ENCODE data around the gene PRICKLE2. TPM values are rescaled to one million over a fixed set of nuclear protein-coding genes. Genes with fewer than 3 reads are reported as not detected.

Gene PRICKLE2
- not detected for total RNA-seq

GRCh38 chr3:64224826-64225610 lies at the start of gene PRICKLE2:
TSS of gene PRICKLE2 (minus strand) at chr3:64225466. CDS start at chr3:64198927, 26,539 bp downstream.
- POLR2A ChIA-PET = no interaction called here
- no peaks in the 10 kb centered on the region for H3K36me3 Mint-ChIP-seq
- no peak within 1 kb of the TSS for H3K4me3 Mint-ChIP-seq
- intact Hi-C loops (cut with micrococcal nuclease) = no loop called here
- CTCF ChIA-PET = no interaction called here
- H3K9me3 Mint-ChIP-seq = no peaks in the 10 kb centered on the region
- H3K27me3 Mint-ChIP-seq = peaks cover 4% of the 10 kb centered on the region
- H3K27ac Mint-ChIP-seq = no peak within 1 kb of the TSS
- no peaks in the 10 kb centered on the region for H3K4me1 Mint-ChIP-seq (ENCODE audit: low read depth)
- DNase-seq = no peak

- DNase-seq = no peak
- ChIA-PET POLR2A (no interaction called here), CTCF (no interaction called here)
- intact Hi-C loops (cut with micrococcal nuclease) = no loop called here
- Mint-ChIP-seq H3K27me3 (peaks cover 8% of the 10 kb centered on the region), H3K27ac (no peak overlapping the region), H3K9me3 (no peaks in the 10 kb centered on the region), H3K4me1 (ENCODE audit: low read depth) (no peaks in the 10 kb centered on the region), H3K36me3 (no peaks in the 10 kb centered on the region), H3K4me3 (no peak overlapping the region)
Measured at GRCh38 chr3:64272842-64273241, 47.6 kb upstream of the PRICKLE2 start.

GRCh38 chr3:64272271-64272670 lies 47.0 kb upstream of the PRICKLE2 start:
- H3K9me3 Mint-ChIP-seq = no peaks in the 10 kb centered on the region
- no peak for DNase-seq
- no peaks in the 10 kb centered on the region for H3K4me1 Mint-ChIP-seq (ENCODE audit: low read depth)
- H3K36me3 Mint-ChIP-seq = no peaks in the 10 kb centered on the region
- intact Hi-C loops (cut with micrococcal nuclease) = no loop called here
- H3K27ac Mint-ChIP-seq = no peak overlapping the region
- peaks cover 10% of the 10 kb centered on the region for H3K27me3 Mint-ChIP-seq
- ChIA-PET POLR2A (no interaction called here), CTCF (no interaction called here)
- no peak overlapping the region for H3K4me3 Mint-ChIP-seq

GRCh38 chr3:64271631-64272030 lies 46.4 kb upstream of the PRICKLE2 start:
- Mint-ChIP-seq H3K36me3 (no peaks in the 10 kb centered on the region), H3K4me3 (no peak overlapping the region), H3K27me3 (peaks cover 12% of the 10 kb centered on the region), H3K27ac (no peak overlapping the region), H3K9me3 (no peaks in the 10 kb centered on the region), H3K4me1 (ENCODE audit: low read depth) (no peaks in the 10 kb centered on the region)
- no peak for DNase-seq
- ChIA-PET CTCF (no interaction called here), POLR2A (no interaction called here)
- intact Hi-C loops (cut with micrococcal nuclease) = no loop called here

- Mint-ChIP-seq H3K36me3 (no peaks in the 10 kb centered on the region), H3K4me3 (no peak overlapping the region), H3K27ac (no peak overlapping the region), H3K9me3 (no peaks in the 10 kb centered on the region), H3K27me3 (peaks cover 16% of the 10 kb centered on the region), H3K4me1 (ENCODE audit: low read depth) (no peaks in the 10 kb centered on the region)
- ChIA-PET POLR2A (no interaction called here), CTCF (no interaction called here)
- DNase-seq = no peak
- intact Hi-C loops (cut with micrococcal nuclease) = no loop called here
Measured at GRCh38 chr3:64270866-64271260, 45.6 kb upstream of the PRICKLE2 start.

- intact Hi-C loops (cut with micrococcal nuclease) = no loop called here
- no peaks in the 10 kb centered on the region for H3K4me1 Mint-ChIP-seq (ENCODE audit: low read depth)
- no peak overlapping the region for H3K4me3 Mint-ChIP-seq
- no peaks in the 10 kb centered on the region for H3K36me3 Mint-ChIP-seq
- no peak overlapping the region for H3K27ac Mint-ChIP-seq
- no peak for DNase-seq
- POLR2A ChIA-PET = no interaction called here
- H3K27me3 Mint-ChIP-seq = peaks cover 16% of the 10 kb centered on the region
- H3K9me3 Mint-ChIP-seq = no peaks in the 10 kb centered on the region
- CTCF ChIA-PET = no interaction called here
Measured at GRCh38 chr3:64270142-64270865, 45.0 kb upstream of the PRICKLE2 start.

- no peaks in the 10 kb centered on the region for H3K9me3 Mint-ChIP-seq
- no peaks in the 10 kb centered on the region for H3K36me3 Mint-ChIP-seq
- no peak for DNase-seq
- no peak overlapping the region for H3K27ac Mint-ChIP-seq
- ChIA-PET CTCF (no interaction called here), POLR2A (no interaction called here)
- H3K4me3 Mint-ChIP-seq = no peak overlapping the region
- H3K27me3 Mint-ChIP-seq = peaks cover 19% of the 10 kb centered on the region
- intact Hi-C loops (cut with micrococcal nuclease) = no loop called here
- H3K4me1 Mint-ChIP-seq (ENCODE audit: low read depth) = no peaks in the 10 kb centered on the region
Measured at GRCh38 chr3:64268926-64269325, 43.7 kb upstream of the PRICKLE2 start.

GRCh38 chr3:64267721-64268604 lies 42.7 kb upstream of the PRICKLE2 start:
- POLR2A ChIA-PET = no interaction called here
- H3K27ac Mint-ChIP-seq = no peak overlapping the region
- CTCF ChIA-PET = no interaction called here
- no peaks in the 10 kb centered on the region for H3K4me1 Mint-ChIP-seq (ENCODE audit: low read depth)
- intact Hi-C loops (cut with micrococcal nuclease) = no loop called here
- H3K36me3 Mint-ChIP-seq = no peaks in the 10 kb centered on the region
- H3K9me3 Mint-ChIP-seq = no peaks in the 10 kb centered on the region
- H3K4me3 Mint-ChIP-seq = no peak overlapping the region
- DNase-seq = no peak
- peaks cover 19% of the 10 kb centered on the region for H3K27me3 Mint-ChIP-seq

GRCh38 chr3:64266983-64267382 lies 41.7 kb upstream of the PRICKLE2 start:
- intact Hi-C loops (cut with micrococcal nuclease) = no loop called here
- Mint-ChIP-seq H3K4me3 (no peak overlapping the region), H3K9me3 (no peaks in the 10 kb centered on the region), H3K27me3 (peaks cover 19% of the 10 kb centered on the region), H3K36me3 (no peaks in the 10 kb centered on the region), H3K27ac (no peak overlapping the region), H3K4me1 (ENCODE audit: low read depth) (no peaks in the 10 kb centered on the region)
- ChIA-PET CTCF (no interaction called here), POLR2A (no interaction called here)
- no peak for DNase-seq

- POLR2A ChIA-PET = no interaction called here
- H3K27me3 Mint-ChIP-seq = peaks cover 22% of the 10 kb centered on the region
Measured at GRCh38 chr3:64266065-64266931, 41.0 kb upstream of the PRICKLE2 start.

GRCh38 chr3:64265646-64266045 lies 40.4 kb upstream of the PRICKLE2 start:
- H3K9me3 Mint-ChIP-seq = no peaks in the 10 kb centered on the region
- intact Hi-C loops (cut with micrococcal nuclease) = no loop called here
- H3K36me3 Mint-ChIP-seq = no peaks in the 10 kb centered on the region
- POLR2A ChIA-PET = no interaction called here
- H3K4me3 Mint-ChIP-seq = no peak overlapping the region
- CTCF ChIA-PET = no interaction called here
- DNase-seq = no peak
- H3K4me1 Mint-ChIP-seq (ENCODE audit: low read depth) = no peaks in the 10 kb centered on the region
- no peak overlapping the region for H3K27ac Mint-ChIP-seq
- peaks cover 23% of the 10 kb centered on the region for H3K27me3 Mint-ChIP-seq

More at GRCh38 chr3:64266065-64266931, 41.0 kb upstream of the PRICKLE2 start:
- Mint-ChIP-seq H3K4me1 (ENCODE audit: low read depth) (no peaks in the 10 kb centered on the region), H3K4me3 (no peak overlapping the region), H3K27ac (no peak overlapping the region), H3K9me3 (no peaks in the 10 kb centered on the region), H3K36me3 (no peaks in the 10 kb centered on the region)
- DNase-seq = no peak
- intact Hi-C loops (cut with micrococcal nuclease) = no loop called here
- CTCF ChIA-PET = no interaction called here

All from activated CD4-positive, alpha-beta memory T cell treated with anti-CD3 and anti-CD28 coated beads for 36 hours (primary cell).